Neuronal stem cell (in vitro differentiated cells): ENCODE measurements around the gene BRSK2.

Experiments used
- DNase-seq: peaks from one replicate; pipeline ENCODE4 v3.0.0-alpha.2; 2013; ENCODE audit warnings: low spot score
- H2AFZ ChIP-seq: one replicate; pipeline ENCODE4 v1.6.1; 2013; ENCODE audit warnings: mild to moderate bottlenecking, low read length, inconsistent platforms
- H2AK5ac ChIP-seq: 2 replicates; pipeline ENCODE4 v1.6.1; 2013; ENCODE audit warnings: low read depth, mild to moderate bottlenecking, inconsistent platforms, low read length, moderate library complexity, mixed read lengths
- H2BK120ac ChIP-seq: 2 replicates; pipeline ENCODE4 v1.6.1; 2013; ENCODE audit warnings: low read depth, mild to moderate bottlenecking, inconsistent platforms, low read length, moderate library complexity, mixed read lengths
- H2BK12ac ChIP-seq: one replicate; pipeline ENCODE4 v1.6.1; 2013; ENCODE audit warnings: low read length, inconsistent platforms
- H2BK15ac ChIP-seq: 2 replicates; pipeline ENCODE4 v1.6.1; 2013; ENCODE audit warnings: mild to moderate bottlenecking, low read length, inconsistent platforms, mixed read lengths
- H2BK5ac ChIP-seq: one replicate; pipeline ENCODE4 v1.6.1; 2013; ENCODE audit warnings: inconsistent platforms, mild to moderate bottlenecking, low read length, moderate library complexity
- H3K14ac ChIP-seq: one replicate; pipeline ENCODE4 v1.6.1; 2013; ENCODE audit warnings: low read length, inconsistent platforms
- H3K18ac ChIP-seq: 2 replicates; pipeline ENCODE4 v1.6.1; 2013; ENCODE audit warnings: low read length, inconsistent platforms
- H3K23ac ChIP-seq: 2 replicates; pipeline ENCODE4 v1.6.1; 2013; ENCODE audit warnings: low read depth, mild to moderate bottlenecking, mixed read lengths, low read length, inconsistent platforms; ENCODE audit not compliant: poor library complexity
- H3K27ac ChIP-seq: replicated peaks from 3 replicates; pipeline ENCODE4 v1.5.1; 2013; ENCODE audit warnings: low read length, inconsistent platforms
- H3K27me3 ChIP-seq, 3 experiments: 2 replicates each; pipeline ENCODE4 v1.6.1; 2013; ENCODE audit warnings: low read length in 3 of 3, mild to moderate bottlenecking in 2 of 3, inconsistent platforms in 1 of 3, low read depth in 1 of 3, mixed read lengths in 1 of 3, moderate library complexity in 1 of 3; ENCODE audit not compliant: control insufficient read depth in 3 of 3, insufficient read depth in 3 of 3
- H3K36me3 ChIP-seq, 2 donors: replicated peaks in 1 of 2; 2 replicates each; pipeline ENCODE4 v1.6.1; 2013; ENCODE audit warnings: low read length in 2 of 2; ENCODE audit not compliant: control insufficient read depth in 2 of 2, insufficient read depth in 2 of 2
- H3K4ac ChIP-seq: 2 replicates; pipeline ENCODE4 v1.6.1; 2013; ENCODE audit warnings: inconsistent platforms, mild to moderate bottlenecking, low read length, moderate library complexity
- H3K4me1 ChIP-seq, 2 donors: 1 replicate in 1 of 2; 2 replicates in 1 of 2; pipeline ENCODE4 v1.6.1; 2013; ENCODE audit warnings: low read length in 2 of 2, low read depth in 1 of 2; ENCODE audit not compliant: control insufficient read depth in 2 of 2, insufficient read depth in 1 of 2
- H3K4me2 ChIP-seq: one replicate; pipeline ENCODE4 v1.6.1; 2013; ENCODE audit warnings: mild to moderate bottlenecking, low read length, inconsistent platforms; ENCODE audit not compliant: insufficient read depth, poor library complexity, severe bottlenecking
- H3K4me3 ChIP-seq, 2 donors: 2 replicates each; pipeline ENCODE4 v1.5.1; 2013; ENCODE audit warnings: low read length in 2 of 2, mild to moderate bottlenecking in 2 of 2, inconsistent platforms in 1 of 2, moderate library complexity in 1 of 2
- H3K79me1 ChIP-seq: one replicate; pipeline ENCODE4 v1.6.1; 2013; ENCODE audit warnings: low read depth, mild to moderate bottlenecking, inconsistent platforms, low read length, moderate library complexity
- H3K9ac ChIP-seq: one replicate; pipeline ENCODE4 v1.6.1; 2013; ENCODE audit warnings: mild to moderate bottlenecking, low read depth, low read length, inconsistent platforms; ENCODE audit not compliant: poor library complexity
- H3K9me3 ChIP-seq, 2 donors: replicated peaks in 1 of 2; 2 replicates each; pipeline versions ENCODE3 to v1.6.1; 2013; ENCODE audit warnings: low read length in 2 of 2, mild to moderate bottlenecking in 2 of 2, inconsistent platforms in 1 of 2, low read depth in 1 of 2, mixed read lengths in 1 of 2, moderate library complexity in 1 of 2; ENCODE audit not compliant: control insufficient read depth in 2 of 2, insufficient read depth in 1 of 2
- H4K8ac ChIP-seq: one replicate; pipeline ENCODE4 v1.6.1; 2013; ENCODE audit warnings: low read depth, mild to moderate bottlenecking, inconsistent platforms, low read length, moderate library complexity
- H4K91ac ChIP-seq: one replicate; pipeline ENCODE4 v1.6.1; 2013; ENCODE audit warnings: low read length, low read depth, mild to moderate bottlenecking, inconsistent platforms; ENCODE audit not compliant: poor library complexity
- WGBS, 2 donors: extraction: QIAGEN DNeasy Blood & Tissue Kit; methylation state at CpG; one replicate each; pipeline ENCODE4 v1.1.7; 2013; ENCODE audit warnings: missing lambda C conversion rate in 2 of 2, mixed read lengths in 1 of 2; ENCODE audit not compliant: insufficient read length in 2 of 2, insufficient replicate concordance in 1 of 2; ENCODE audit errors: extremely low coverage in 2 of 2; 5-methylcytosine and 5-hydroxymethylcytosine counted together

The BRSK2 gene

DNA sequence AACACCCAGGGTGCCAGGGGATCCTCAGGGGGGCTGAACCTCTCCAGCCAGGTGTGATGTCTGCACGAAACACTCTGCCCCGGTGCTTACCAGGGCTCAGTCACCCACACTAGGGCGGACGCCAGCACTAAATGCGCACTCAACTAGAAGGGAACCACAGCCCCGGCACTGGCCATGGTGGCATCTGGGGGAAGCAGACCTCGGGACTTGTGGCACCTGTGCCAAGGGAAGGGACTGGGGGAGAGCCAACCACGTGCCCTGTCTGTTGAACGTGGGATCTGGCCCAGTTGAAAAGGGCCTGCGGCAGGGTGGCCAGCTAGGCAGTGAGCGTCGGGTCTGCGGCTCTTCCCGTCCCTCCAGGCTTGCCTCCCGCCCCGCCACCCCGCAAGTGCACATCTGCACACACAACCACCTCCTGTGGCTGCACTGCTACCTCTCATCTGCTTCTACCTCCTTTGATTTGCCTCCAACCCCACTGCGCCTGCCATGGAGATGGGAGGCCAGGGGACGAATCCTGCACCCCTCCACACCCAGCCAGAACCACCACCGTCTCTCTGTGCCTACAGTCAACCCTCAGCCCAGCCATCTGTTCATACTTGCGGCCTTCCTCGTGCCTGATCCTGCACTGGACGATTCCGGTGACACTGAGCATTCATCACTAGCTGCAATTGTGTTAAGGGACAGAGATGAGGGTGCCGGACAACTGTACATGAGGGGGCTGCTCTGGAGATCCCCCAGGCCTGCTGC lies 111.9 kb downstream of the BRSK2 start:
- Histone ChIP-seq H2BK15ac (no peak overlapping the region), H3K4me3 (no peak overlapping the region), H3K36me3 (peaks cover 0 to 8% of the 10 kb centered on the region in 2 donors), H3K79me1 (peaks cover 18% of the 10 kb centered on the region), H2BK5ac (no peak overlapping the region), H4K91ac (peak overlapping the region; percentile 79), H3K9ac (no peak overlapping the region), H2BK12ac (no peak overlapping the region), H3K27me3 (no peaks in the 10 kb centered on the region), H3K4me1 (peaks cover 0 to 15% of the 10 kb centered on the region in 2 donors), H3K9me3 (no peaks in the 10 kb centered on the region), H4K8ac (no peak overlapping the region), H3K14ac (peak overlapping the region; percentile 21), H2BK120ac (no peak overlapping the region), H2AK5ac (peak overlapping the region; percentile 20), H3K18ac (peak overlapping the region; percentile 59), H2AFZ (no peak overlapping the region), H3K4me2 (no peak overlapping the region), H3K4ac (no peak overlapping the region), H3K27ac (no peak overlapping the region), H3K23ac (peak overlapping the region; percentile 11)
- WGBS, 2 donors: no CpG with 5 or more reads among the region's 25 CpGs
- DNase-seq: no peak

- Histone ChIP-seq H3K23ac (no peak overlapping the region), H4K8ac (peak overlapping the region; percentile 1), H4K91ac (no peak overlapping the region), H2BK5ac (no peak overlapping the region), H3K9me3 (no peaks in the 10 kb centered on the region), H2BK15ac (peak overlapping the region; percentile 33), H3K9ac (no peak overlapping the region), H2BK120ac (no peak overlapping the region), H3K36me3 (peaks cover 0 to 8% of the 10 kb centered on the region in 2 donors), H2AFZ (no peak overlapping the region), H3K4me2 (no peak overlapping the region), H3K79me1 (peaks cover 23% of the 10 kb centered on the region), H3K18ac (peak overlapping the region; percentile 52), H3K27me3 (no peaks in the 10 kb centered on the region), H3K4ac (no peak overlapping the region), H3K27ac (no peak overlapping the region), H3K4me1 (peaks cover under 1 to 15% of the 10 kb centered on the region in 2 donors), H3K4me3 (peak overlapping the region in 1 of 2 donors; percentile 7), H2BK12ac (no peak overlapping the region), H3K14ac (peak overlapping the region; percentile 32), H2AK5ac (peak overlapping the region; percentile 39)
- WGBS, 2 donors: no CpG with 5 or more reads among the region's 24 CpGs
- no peak for DNase-seq
Measured at GRCh38 chr11:1502168-1502953, 112.6 kb downstream of the BRSK2 start.

- H3K4me1 ChIP-seq: peaks cover 5 to 20% of the 10 kb centered on the region in 2 donors
- no peak overlapping the region for H3K4ac ChIP-seq
- H3K79me1 ChIP-seq: peaks cover 24% of the 10 kb centered on the region
- peak overlapping the region; percentile 55 for H3K9ac ChIP-seq
- H3K27me3 ChIP-seq: no peaks in the 10 kb centered on the region
- H2BK12ac ChIP-seq: no peak overlapping the region
- H3K27ac ChIP-seq: no peak overlapping the region
- peak overlapping the region; percentile 76 for H3K18ac ChIP-seq
- H2BK120ac ChIP-seq: no peak overlapping the region
- H2AK5ac ChIP-seq: peak overlapping the region; percentile 86
- WGBS, 2 donors: no CpG with 5 or more reads among the region's 20 CpGs
- no peak overlapping the region for H3K14ac ChIP-seq
- H3K36me3 ChIP-seq: peaks cover 0 to 8% of the 10 kb centered on the region in 2 donors
- no peak overlapping the region for H3K23ac ChIP-seq
- H2BK5ac ChIP-seq: no peak overlapping the region
- no peaks in the 10 kb centered on the region for H3K9me3 ChIP-seq
- H2BK15ac ChIP-seq: peak overlapping the region; percentile 33
- H3K4me2 ChIP-seq: no peak overlapping the region
- no peak overlapping the region for H4K8ac ChIP-seq
- H4K91ac ChIP-seq: no peak overlapping the region
- no peak overlapping the region for H2AFZ ChIP-seq
- DNase-seq: no peak
- no peak overlapping the region for H3K4me3 ChIP-seq
Measured at GRCh38 chr11:1502954-1503707, 113.4 kb downstream of the BRSK2 start.
